Panc1 (cell line): ENCODE measurements around the gene PTK6.

Experiments used
- POLR2AphosphoS5 ChIP-seq: IDR thresholded peaks from 2 replicates; pipeline ENCODE4 v1.6.1; 2012; ENCODE audit warnings: mild to moderate bottlenecking, low read depth, low read length, moderate library complexity
- TCF7L2 ChIP-seq: IDR thresholded peaks from 2 replicates; pipeline ENCODE4 v1.6.1; 2011; ENCODE audit warnings: mild to moderate bottlenecking, low read depth, low read length, inconsistent platforms
- TF ChIP-seq, protein P1 (sequence below): fragments of 450-650 bp; IDR thresholded peaks from 2 replicates; pipeline ENCODE4 v1.5.1; 2017; ENCODE audit warnings: mild to moderate bottlenecking
- TF ChIP-seq, protein P2 (sequence below), 2 experiments: IDR thresholded peaks; 2 replicates each; pipeline ENCODE4 v1.6.1; 2011 to 2012; ENCODE audit warnings: low read depth in 2 of 2, control low read depth in 1 of 2, low read length in 1 of 2, mild to moderate bottlenecking in 1 of 2, moderate library complexity in 1 of 2; ENCODE audit not compliant: insufficient read depth in 1 of 2

DNA sequence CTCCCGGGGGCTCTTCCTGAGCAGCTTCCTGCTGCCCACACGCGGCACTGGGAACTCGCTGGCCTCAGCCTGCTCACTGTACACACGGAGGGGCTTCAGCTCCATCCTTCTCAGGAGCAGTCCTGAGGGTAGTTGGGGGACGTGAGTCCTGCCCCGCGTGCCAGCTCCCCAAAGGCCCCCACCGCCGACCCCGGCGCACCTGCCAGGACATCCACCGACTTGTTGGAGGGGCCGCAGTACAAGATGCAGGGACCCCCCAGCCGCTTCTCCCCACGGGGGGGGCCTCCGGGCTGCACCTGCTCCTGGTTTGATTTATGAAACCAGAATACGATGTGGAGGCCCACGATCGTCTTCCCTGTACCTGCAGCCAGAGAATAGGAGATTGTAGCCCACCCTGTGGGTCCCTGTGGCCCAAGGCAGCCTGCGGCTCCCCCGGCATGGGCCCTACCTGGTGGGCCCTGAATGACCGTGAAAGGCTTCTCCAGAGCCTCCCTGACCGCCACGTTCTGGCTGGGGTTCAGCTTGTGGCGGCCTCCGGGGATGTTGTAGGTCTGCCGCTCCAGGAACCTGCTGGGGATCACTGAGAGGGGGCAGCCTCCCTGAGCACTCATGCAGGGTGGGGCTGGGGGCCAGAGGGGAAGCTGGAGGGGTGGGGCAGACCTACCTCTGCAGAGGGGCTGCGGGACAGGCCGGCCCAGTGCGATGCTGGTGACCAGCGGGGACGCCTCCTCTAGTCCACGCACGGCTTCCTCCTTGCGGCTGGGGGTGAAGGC lies 24.6 kb upstream of the PTK6 start:
- TF ChIP-seq TCF7L2, result no peak
- TF ChIP-seq POLR2AphosphoS5, result no peak
- TF ChIP-seq, protein P1, sequence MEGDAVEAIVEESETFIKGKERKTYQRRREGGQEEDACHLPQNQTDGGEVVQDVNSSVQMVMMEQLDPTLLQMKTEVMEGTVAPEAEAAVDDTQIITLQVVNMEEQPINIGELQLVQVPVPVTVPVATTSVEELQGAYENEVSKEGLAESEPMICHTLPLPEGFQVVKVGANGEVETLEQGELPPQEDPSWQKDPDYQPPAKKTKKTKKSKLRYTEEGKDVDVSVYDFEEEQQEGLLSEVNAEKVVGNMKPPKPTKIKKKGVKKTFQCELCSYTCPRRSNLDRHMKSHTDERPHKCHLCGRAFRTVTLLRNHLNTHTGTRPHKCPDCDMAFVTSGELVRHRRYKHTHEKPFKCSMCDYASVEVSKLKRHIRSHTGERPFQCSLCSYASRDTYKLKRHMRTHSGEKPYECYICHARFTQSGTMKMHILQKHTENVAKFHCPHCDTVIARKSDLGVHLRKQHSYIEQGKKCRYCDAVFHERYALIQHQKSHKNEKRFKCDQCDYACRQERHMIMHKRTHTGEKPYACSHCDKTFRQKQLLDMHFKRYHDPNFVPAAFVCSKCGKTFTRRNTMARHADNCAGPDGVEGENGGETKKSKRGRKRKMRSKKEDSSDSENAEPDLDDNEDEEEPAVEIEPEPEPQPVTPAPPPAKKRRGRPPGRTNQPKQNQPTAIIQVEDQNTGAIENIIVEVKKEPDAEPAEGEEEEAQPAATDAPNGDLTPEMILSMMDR, result no peak
- TF ChIP-seq, protein P2, sequence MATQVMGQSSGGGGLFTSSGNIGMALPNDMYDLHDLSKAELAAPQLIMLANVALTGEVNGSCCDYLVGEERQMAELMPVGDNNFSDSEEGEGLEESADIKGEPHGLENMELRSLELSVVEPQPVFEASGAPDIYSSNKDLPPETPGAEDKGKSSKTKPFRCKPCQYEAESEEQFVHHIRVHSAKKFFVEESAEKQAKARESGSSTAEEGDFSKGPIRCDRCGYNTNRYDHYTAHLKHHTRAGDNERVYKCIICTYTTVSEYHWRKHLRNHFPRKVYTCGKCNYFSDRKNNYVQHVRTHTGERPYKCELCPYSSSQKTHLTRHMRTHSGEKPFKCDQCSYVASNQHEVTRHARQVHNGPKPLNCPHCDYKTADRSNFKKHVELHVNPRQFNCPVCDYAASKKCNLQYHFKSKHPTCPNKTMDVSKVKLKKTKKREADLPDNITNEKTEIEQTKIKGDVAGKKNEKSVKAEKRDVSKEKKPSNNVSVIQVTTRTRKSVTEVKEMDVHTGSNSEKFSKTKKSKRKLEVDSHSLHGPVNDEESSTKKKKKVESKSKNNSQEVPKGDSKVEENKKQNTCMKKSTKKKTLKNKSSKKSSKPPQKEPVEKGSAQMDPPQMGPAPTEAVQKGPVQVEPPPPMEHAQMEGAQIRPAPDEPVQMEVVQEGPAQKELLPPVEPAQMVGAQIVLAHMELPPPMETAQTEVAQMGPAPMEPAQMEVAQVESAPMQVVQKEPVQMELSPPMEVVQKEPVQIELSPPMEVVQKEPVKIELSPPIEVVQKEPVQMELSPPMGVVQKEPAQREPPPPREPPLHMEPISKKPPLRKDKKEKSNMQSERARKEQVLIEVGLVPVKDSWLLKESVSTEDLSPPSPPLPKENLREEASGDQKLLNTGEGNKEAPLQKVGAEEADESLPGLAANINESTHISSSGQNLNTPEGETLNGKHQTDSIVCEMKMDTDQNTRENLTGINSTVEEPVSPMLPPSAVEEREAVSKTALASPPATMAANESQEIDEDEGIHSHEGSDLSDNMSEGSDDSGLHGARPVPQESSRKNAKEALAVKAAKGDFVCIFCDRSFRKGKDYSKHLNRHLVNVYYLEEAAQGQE (IDR thresholded peaks at IDR 0.05; ENCODE audit: insufficient read depth in 1 of 2, low read depth in 2 of 2, low read length in 1 of 2), result no peak
